GM19099 (cell line): Measurements from ENCODE around the gene TINAGL1.

Experiments used
- POLR2A ChIP-seq: IDR thresholded peaks from 3 replicates; pipeline ENCODE4 v1.6.1; 2011; ENCODE audit warnings: low read depth; ENCODE audit not compliant: insufficient read length; ENCODE audit errors: extremely low read depth

Gene TINAGL1

DNA sequence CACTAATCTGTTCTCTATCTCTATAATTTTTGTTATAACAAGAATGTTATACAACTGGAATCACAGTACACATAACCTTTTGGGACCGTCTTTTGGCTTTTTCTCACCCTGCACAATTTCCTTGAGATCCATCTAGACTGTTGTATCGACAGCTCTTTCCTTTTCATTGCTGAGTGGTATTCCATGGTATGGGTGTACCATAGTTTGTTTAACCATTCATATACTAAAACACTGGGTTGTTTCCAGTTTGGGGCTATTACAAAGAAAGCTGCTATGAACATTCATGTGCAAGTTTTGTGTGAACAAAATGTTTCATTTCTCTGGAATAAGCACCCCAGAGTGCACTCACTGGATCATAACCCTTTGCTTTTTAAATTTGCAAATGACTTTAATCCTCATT lies 25.8 kb downstream of the TINAGL1 start:
- TF ChIP-seq POLR2A: no peak

DNA sequence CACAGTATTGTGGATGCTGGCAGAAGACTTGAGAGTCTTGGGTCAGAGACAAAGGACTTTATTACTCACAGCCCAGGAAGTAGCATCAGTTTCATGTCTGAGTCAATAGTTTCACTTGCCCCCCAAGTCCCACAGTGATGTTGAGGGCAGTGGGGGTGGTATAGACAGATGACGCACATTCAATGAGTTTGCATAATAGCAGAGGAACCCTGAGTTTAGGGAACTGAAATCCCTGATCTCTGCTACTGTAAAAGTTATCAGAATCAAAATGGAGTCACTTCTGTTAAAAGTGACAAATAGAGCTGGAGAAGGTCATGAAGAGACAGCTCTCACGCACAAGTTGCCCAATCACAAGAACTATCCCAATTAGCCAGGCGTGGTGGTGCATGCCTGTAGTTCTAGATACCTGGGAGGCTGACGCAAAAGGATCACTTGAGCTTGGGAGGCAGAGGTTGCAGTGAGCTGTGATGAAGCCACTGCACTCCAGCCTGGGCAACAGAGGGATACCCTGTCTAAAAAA lies 29.7 kb downstream of the TINAGL1 start:
- no peak for TF ChIP-seq POLR2A

DNA sequence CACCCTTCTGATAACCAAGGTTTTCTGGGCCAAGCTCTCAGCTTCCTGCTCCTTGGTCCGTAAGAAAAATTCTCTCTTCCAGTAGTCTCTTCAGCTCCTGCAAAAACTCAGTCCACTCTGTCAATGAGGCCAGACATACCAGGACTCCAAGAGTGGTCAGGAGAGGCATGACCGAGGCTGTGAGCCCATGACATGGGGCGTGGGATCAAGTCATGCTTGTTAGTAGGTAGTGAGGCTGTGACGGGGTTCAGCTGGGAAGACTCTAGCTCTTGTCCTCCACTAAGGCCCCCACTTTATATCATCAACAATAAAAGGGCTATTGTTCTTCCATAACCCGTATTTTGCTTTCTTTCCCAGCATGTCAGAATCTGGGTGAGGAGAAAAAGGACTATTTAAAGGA lies 31.0 kb downstream of the TINAGL1 start:
- TF ChIP-seq POLR2A: no peak

DNA sequence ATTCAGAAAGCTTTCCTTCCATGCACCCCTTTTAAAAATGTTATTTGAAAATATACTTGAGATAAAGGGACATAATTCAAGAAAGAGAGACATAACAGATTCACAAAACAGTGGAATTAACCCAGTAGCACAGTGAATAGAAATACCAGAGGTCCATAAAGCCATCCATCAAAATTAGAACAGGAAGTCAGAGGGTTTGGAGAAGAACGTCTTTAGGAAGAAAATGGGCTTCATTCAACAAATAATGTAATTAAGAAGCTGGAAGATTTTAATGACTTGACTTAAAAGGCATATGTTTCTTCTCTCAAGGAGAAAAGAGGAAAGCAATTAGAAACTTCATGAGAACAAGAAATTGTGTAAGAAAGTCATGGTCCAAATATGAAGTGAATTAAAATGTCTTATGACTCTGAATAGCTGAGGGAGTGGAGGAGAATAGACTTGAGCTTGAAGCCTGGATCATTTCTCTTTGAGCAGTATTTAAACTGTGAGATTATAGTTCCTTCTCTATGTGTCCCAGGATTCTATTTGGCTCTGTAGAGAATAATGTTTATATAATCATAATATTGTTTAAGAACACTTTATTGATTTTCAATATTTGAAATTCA lies 33.3 kb downstream of the TINAGL1 start:
- no peak for TF ChIP-seq POLR2A

DNA sequence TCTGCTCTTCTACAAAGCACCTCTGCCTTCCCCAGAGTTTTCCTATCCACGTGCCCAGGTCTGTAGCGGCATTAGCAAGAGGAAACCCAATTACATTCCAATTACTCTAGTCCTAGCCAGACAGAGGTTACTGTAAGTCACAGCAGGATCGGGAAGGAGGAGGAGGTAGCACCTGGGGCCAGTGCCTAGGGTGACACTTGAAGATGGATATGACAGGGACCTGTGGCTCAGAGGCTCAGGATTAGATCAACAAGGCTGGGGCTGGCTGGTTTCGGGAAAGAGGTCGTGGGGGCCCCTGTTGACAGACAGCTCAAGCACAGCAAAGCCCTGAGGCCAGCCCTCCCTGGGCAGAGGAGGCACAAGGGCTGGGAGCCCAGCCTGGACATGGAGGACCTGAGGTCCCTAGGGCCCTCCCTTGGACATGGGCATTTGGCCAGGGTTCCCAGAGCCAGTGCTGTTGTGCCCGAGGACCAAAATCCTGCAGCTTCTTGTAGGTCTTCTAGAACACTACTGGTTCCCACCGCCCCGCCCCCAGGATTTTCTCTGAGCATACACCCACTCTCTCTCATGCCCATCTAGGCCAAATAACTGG lies 38.2 kb downstream of the TINAGL1 start:
- no peak for TF ChIP-seq POLR2A

DNA sequence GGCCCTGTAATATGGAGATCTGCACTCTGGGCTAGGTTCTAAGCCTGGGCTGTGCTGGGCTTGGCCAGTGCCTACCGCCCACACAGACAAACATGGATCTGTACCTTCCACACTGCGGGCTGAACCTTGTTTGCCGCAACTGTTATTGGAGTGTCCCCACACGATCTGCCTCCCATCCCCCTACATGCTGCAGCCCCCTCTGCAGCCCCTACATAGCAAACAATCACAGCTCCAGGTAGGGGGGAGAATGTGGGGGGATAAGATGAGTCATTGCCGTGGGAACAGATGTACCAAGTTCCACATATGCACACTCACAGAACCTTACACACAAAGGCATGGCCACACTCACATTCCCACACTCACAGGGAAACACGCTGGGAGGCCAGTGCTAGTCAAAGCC lies 39.1 kb downstream of the TINAGL1 start:
- no peak for TF ChIP-seq POLR2A

DNA sequence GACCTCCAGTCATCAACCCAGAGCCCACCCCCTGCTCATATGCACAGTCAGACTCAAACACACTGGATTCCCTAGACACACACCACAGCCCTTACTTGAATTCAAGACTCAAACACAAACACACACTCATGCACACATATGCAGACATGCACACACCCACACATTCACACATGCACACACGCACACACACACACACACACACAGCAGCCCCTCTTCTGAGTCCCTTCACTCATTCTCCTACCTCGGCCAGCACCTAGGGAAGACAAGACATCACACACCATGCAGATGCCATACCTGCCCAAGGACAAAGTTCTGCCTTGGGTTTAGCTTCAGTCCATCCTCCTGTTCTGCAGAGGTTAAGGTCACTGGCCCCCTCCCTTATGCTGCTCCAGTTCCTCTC lies 39.6 kb downstream of the TINAGL1 start:
- TF ChIP-seq POLR2A: no peak

DNA sequence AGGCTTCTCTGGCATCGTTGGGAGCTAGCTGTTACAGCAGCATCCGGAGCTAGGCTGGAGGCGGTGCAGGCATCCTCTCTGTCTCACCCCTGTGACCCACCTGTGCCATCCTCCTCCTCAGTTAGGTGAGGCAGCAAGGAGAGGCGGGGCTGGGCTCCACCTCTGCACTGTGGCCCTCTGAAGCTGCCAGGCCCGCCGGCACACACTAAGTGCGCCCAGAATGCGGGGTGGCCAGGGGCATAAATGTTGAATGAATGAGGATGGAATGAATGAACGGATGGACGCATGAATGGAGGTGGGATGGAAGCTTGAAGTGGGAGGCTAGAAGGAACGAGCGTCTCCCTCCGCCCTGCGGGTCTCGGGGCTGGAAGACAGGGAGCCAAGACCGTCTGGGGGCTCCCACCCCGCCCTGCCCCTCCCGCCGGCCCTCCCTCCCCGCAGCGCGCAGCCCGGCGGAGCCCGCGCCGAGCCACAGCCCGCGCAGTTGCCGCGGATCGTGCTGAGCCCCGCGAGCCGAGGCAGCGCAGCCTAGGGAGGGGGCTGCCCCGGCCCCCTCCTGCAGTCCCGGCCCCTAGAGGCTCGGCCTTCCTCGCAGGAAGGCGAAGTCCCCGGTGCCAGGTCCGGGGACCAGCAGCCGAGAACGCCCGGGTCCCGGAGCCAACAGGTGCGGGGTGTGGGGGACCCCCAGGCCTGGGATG lies 41.1 kb downstream of the TINAGL1 start, which contains the start of gene HCRTR1:
TSS of gene HCRTR1 (plus strand) at position 472 of the 698 bp plus-strand sequence. CDS start 1,504 bp downstream, outside the sequence.
- TF ChIP-seq POLR2A: no peak

DNA sequence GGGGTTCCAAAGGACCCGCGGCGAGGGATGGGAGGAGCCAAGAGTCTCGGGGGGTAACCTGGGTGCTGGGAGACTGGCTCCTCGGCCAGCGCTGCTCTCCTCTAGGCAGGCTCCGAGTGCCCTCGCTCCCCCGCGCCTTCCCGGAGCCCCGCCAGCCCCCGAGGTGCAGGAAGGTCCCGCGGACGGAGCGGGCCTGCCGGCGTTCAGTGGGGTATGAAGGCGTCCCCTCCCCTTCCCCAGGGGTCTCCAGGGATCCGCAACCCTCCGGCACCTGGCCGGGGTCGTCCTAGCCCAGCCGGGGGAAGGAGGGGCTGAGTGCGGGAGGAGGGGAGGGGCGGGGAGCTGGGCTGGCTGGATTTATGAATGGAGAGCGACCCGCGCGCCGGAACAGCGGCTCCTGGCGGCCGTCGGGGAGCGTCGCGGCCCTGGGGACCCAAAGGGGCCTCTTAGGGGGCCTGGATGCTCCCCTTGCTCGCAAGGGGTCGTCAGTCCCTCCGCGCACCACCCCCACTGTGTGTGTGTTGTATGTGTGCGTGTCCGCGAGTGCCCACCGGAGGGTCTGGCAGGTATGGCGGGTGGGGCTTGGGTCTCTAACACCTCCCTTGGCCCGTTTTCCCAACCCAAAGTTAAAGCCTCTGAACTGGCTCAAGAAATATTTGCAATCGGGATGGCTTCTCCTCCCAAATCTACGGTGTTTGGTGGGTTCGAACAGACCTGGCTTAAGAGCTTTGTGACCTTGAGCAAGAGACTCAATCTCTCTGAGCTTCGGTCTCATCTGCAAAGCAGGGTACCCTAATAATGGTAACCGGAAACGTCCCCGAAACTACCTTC lies 41.8 kb downstream of the TINAGL1 start:
- TF ChIP-seq POLR2A: no peak

DNA sequence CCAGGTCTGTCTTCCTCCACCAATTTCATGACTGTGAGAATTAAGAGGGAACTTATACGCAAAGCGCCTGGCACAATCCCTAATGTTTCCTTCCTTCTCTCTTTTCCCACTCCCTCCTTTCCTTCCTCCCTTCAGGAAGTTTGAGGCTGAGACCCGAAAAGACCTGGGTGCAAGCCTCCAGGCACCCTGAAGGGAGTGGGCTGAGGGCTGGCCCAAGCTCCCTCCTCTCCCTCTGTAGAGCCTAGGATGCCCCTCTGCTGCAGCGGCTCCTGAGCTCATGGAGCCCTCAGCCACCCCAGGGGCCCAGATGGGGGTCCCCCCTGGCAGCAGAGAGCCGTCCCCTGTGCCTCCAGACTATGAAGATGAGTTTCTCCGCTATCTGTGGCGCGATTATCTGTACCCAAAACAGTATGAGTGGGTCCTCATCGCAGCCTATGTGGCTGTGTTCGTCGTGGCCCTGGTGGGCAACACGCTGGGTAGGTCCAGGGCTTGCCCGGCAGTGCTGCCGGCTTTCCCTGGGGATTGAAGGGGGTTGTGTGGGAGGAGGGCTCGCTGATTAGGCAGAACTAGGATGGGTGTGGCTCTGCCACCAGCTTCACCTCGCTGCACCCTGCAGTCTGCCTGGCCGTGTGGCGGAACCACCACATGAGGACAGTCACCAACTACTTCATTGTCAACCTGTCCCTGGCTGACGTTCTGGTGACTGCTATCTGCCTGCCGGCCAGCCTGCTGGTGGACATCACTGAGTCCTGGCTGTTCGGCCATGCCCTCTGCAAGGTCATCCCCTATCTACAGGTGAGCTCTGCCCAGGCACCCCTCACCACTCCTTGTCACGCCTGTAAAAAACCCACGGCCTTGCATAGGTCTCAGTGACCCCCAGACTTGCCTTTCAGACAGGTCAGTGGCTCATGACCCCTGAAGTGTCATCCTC lies 42.9 kb downstream of the TINAGL1 start:
- no peak for TF ChIP-seq POLR2A

DNA sequence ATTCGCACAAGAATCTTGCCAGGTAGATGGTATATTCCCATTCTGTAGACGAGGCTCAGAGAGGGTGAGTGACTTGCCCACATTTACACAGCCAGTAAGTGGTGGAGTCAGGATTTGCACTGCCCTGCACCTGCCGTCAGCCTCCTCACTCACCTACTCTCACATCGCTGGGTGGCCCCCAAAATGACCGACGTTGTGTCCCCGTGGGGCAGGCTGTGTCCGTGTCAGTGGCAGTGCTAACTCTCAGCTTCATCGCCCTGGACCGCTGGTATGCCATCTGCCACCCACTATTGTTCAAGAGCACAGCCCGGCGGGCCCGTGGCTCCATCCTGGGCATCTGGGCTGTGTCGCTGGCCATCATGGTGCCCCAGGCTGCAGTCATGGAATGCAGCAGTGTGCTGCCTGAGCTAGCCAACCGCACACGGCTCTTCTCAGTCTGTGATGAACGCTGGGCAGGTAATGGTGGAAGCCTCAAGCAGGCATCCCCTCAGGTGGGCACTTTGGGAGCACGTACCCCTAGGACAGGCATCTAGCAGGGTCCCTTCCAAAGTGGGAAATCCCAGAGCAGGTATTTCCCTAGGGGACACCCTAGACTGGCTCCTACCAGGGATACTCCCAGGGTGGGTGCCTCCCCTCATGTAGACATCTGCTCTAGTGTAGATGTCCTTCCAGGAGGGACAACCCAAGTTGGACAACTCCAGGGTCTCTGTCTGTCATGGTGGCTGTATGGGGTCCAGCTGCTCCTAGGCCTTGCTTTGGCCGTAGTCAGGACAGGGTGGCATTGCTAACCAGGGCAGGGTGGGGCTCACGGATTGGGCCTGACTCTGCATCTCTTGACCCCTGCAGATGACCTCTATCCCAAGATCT lies 44.5 kb downstream of the TINAGL1 start:
- no peak for TF ChIP-seq POLR2A

DNA sequence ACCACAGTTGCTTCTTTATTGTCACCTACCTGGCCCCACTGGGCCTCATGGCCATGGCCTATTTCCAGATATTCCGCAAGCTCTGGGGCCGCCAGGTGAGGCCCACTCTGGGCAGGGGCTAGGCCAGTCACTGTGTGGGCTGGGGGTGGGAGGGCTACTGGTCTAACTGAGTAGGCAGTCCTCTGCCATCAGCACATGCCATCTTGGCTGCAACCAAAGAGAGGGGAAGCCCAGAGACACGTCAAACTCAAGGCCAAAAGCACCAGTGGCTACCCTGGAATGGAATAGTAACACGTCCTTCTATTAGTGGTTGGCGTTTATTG lies 45.1 kb downstream of the TINAGL1 start:
- no peak for TF ChIP-seq POLR2A

DNA sequence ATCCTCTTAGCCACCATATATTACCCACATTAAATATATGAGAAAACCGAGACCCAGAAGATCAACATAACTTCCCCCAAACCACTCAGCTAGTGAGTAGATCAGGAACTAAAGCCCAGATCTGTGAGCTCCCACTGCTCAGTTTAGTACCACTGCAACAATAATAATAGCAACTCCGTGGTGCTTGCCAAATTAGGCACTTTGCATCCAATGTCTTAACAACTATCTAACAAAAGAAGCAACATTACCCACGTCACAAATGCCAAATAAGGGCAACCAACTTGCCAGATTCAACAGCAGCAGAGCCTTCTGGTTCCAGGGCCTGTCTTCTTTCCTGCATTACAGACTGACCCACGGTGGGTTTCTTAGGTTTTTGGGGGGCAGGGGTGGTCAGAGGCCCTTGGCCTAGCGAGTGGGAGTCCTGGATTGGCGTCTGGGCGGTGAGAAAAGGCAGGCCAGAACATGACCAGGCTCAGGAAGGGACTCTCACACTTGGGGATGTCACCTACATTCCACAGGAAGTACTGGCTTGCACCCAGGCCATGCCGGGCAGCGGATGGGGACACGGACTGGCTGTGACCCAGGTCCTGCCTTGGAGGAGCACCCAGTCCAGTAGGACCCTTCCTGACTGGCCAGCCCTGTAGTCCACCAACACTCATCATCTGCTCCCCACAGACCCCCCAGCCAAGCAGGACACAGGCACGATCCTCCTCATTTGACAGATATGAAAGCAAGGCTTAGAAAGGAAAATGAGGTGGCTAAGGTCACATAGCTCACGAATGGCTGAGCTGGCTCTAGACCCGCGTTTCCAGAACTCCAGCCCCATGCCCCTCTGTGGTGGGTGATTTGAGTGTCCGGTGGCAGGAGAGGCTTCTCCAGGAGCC lies 45.8 kb downstream of the TINAGL1 start:
- no peak for TF ChIP-seq POLR2A

DNA sequence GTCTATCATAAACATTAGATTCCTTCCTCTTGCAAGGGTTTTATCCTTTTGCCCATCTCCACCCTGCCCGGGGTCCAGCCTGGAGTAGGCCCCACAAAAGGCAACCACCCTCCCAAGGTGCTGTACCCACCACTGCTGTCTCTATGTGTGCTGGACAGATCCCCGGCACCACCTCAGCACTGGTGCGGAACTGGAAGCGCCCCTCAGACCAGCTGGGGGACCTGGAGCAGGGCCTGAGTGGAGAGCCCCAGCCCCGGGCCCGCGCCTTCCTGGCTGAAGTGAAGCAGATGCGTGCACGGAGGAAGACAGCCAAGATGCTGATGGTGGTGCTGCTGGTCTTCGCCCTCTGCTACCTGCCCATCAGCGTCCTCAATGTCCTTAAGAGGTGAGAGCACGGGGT lies 47.0 kb downstream of the TINAGL1 start:
- no peak for TF ChIP-seq POLR2A
